ENCODE data around the gene COL6A2.

The COL6A2 gene

GRCh38 chr21:46157987-46158451, 60.1 kb downstream of the COL6A2 start:
- DNase-seq (ENCODE audit: low read depth in 2 of 2): no peak
- no peak for TF ChIP-seq CTCF (IDR thresholded peaks at IDR 0.05; ENCODE audit: low read depth, low read length)
- no peak overlapping the region for H3K4me3 ChIP-seq (replicated peaks in 1 of 2; ENCODE audit: low read depth in 2 of 2, low read length in 2 of 2)

- DNase-seq (ENCODE audit: low read depth in 2 of 2): no peak
- H3K4me3 ChIP-seq (replicated peaks in 1 of 2; ENCODE audit: low read depth in 2 of 2, low read length in 2 of 2): no peak overlapping the region
- no peak for TF ChIP-seq CTCF (IDR thresholded peaks at IDR 0.05; ENCODE audit: low read depth, low read length)
These were observed 60.9 kb downstream of the COL6A2 start for GRCh38 chr21:46158666-46159300.

- no peak for TF ChIP-seq CTCF (IDR thresholded peaks at IDR 0.05; ENCODE audit: low read depth, low read length)
- DNase-seq (ENCODE audit: low read depth in 2 of 2): no peak
- no peak overlapping the region for H3K4me3 ChIP-seq (replicated peaks in 1 of 2; ENCODE audit: low read depth in 2 of 2, low read length in 2 of 2)
These were observed 61.5 kb downstream of the COL6A2 start for GRCh38 chr21:46159390-46159789.

GRCh38 chr21:46159841-46160656, 62.1 kb downstream of the COL6A2 start:
- no peak for TF ChIP-seq CTCF (IDR thresholded peaks at IDR 0.05; ENCODE audit: low read depth, low read length)
- DNase-seq (ENCODE audit: low read depth in 2 of 2): no peak
- no peak overlapping the region for H3K4me3 ChIP-seq (replicated peaks in 1 of 2; ENCODE audit: low read depth in 2 of 2, low read length in 2 of 2)

- no peak for DNase-seq (ENCODE audit: low read depth in 2 of 2)
- no peak for TF ChIP-seq CTCF (IDR thresholded peaks at IDR 0.05; ENCODE audit: low read depth, low read length)
- no peak overlapping the region for H3K4me3 ChIP-seq (replicated peaks in 1 of 2; ENCODE audit: low read depth in 2 of 2, low read length in 2 of 2)
These were observed 62.7 kb downstream of the COL6A2 start for GRCh38 chr21:46160657-46160906.

- TF ChIP-seq CTCF (IDR thresholded peaks at IDR 0.05; ENCODE audit: low read depth, low read length): no peak
- DNase-seq (ENCODE audit: low read depth in 2 of 2): peak in 1 of 2 donors; percentile 10
- no peak overlapping the region for H3K4me3 ChIP-seq (replicated peaks in 1 of 2; ENCODE audit: low read depth in 2 of 2, low read length in 2 of 2)
These were observed 63.2 kb downstream of the COL6A2 start for GRCh38 chr21:46160907-46161632.

All from cardiac fibroblast (primary cell).